IMR-90 (cell line): ENCODE data around the gene OR4D5.

Experiments
- CTCF ChIP-seq: conservative IDR thresholded peaks from 2 replicates; pipeline ENCODE4 v1.5.1; 2012; ENCODE audit warnings: mild to moderate bottlenecking, low read depth, low read length, improper control_type of control experiment
- MAFK ChIP-seq: IDR thresholded peaks from 2 replicates; pipeline ENCODE4 v1.6.1; 2012; ENCODE audit warnings: low read depth, low read length, improper control_type of control experiment
- POLR2A ChIP-seq: IDR thresholded peaks from 2 replicates; pipeline ENCODE4 v1.6.1; 2012; ENCODE audit warnings: mild to moderate bottlenecking, low read depth, low read length

DNA sequence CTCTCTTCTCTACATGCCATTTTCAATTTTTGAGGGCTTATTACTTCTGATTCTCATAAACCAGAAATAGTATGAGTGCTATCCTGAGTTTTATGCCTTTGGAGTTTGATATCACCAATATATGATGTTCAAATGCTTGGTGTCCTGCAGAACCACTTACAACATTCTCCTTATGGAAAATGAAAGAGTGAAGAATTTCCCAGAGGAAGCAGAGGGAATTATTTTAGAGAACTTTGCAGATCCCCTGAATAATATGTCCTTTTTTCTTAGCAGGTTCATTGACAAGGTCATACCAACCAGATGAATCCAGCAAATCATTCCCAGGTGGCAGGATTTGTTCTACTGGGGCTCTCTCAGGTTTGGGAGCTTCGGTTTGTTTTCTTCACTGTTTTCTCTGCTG lies at the start of gene OR4D5:
- TF ChIP-seq MAFK (no peak), CTCF (no peak), POLR2A (no peak)
